Stromal cell of bone marrow (primary cell): ENCODE results near the gene LETMD1.
A peak's percentile ranks its signal among the peaks of the same experiment; 100 is the strongest.

Experiments
- DNase-seq: peaks from one replicate; pipeline ENCODE4 v3.0.0-alpha.2; 2012; ENCODE audit warnings: low read depth

The LETMD1 gene

DNA sequence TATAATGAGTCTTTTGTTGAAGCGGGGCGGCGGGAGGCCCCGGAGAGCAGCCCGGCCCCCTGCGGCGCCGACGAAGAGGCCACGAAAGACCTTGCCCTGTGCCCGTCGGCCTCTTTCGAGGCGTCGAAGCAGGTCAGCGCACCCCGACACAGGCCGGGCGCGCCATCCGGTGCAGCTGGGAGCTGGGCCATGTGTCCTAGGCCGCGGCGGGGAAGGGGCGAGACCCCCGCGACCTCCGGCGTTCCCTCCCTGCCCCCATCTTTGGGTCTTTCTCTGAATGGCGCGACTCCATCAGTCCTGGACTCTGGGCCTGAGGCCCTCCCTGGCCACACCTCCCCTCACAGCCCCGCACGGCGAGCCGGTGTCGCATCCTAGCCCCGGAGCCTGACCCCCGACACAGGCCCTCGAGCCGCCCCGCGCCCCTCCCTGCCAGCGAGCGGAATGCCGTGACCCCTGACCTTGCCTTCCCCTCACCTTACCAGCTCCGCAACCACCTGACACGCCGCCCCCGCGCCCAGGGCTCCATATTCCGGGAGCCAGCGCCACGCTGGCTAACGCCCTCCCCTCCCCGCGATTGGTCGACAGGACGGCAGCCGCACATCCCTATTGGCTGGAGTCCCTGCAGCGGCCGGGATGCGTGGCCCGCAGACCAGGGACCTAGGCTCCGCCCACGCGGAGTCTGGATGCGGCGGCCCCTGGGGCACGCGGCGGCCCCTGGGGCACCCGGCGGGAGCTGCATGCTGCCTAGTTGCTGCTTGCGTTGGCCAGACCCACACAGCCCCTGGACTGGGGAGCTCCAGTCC lies 22.1 kb upstream of the LETMD1 start, which contains the start of gene SLC11A2:
Gene SLC11A2, minus strand, starts transcription at position 549 of the 803 bp plus-strand sequence. CDS start 15,656 bp downstream, outside the sequence.
- DNase-seq = peak; percentile 89

DNA sequence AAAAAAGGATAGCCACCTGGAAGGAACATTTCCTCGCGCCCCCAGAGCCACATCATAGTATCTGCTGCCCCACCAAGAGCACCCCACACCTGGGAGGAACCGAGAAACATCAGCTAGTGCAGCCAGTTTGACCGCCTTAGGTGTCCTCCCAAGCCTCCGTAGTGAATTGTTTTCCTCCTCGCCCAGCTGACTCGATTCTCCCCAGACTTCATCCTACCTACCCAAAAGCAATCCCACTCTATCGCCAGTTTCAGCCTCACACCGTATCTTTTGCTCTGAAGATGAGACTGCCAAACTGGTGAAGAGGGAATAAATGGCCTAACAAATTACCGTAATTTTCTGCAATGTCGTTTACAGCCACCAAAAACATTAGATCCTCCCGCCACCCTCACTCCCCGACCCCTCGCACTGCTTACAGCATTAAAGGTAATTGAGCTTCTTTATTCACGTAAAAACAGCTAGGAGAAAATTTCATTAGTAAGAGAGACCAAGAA lies 20.7 kb upstream of the LETMD1 start:
- DNase-seq = no peak

GRCh38 chr12:51028126-51028812 lies 19.9 kb upstream of the LETMD1 start:
- DNase-seq = peak; percentile 45

- DNase-seq = no peak
Observed at GRCh38 chr12:51028813-51029150, 19.3 kb upstream of the LETMD1 start.

DNA sequence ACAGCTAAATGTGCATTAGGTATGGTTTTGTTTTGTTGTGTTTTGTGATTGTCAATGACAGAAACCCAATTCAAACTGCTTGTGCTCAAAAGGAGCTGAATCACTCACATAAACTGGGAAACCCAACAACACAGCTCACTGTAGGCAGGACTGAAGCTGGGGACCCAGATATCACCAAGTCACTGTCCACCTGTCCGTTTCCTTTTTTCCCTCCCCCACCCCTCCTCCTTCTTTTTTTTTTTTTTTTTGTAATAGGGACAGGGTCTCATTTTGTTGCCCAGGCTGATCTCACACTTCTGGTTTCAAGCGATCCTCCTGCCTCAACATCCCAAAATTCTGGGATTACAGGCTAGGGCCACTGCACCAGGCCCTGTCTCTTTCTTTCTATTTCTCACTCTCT lies 15.1 kb upstream of the LETMD1 start:
- no peak for DNase-seq

- no peak for DNase-seq
Observed at GRCh38 chr12:51033457-51034089, 14.6 kb upstream of the LETMD1 start.

DNA sequence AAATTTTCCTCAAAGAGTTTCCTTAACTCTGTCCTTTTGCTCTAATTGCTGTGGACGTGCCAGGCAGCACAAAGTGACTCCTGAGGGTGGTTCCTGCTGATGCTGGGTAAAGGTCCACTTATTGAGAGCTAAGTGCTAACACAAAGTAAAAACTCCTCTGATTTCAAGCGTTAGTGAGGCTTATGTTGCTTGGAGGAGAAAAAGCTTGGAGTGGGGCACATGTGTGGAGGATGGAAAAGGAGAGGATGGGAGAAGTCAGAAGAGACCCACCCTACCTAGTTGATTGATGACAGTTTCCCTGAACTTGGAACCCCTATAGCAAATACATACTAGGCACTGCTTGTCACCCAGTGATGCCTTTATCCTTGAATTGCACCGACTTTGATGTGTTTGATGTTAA lies 11.8 kb upstream of the LETMD1 start:
- no peak for DNase-seq

DNA sequence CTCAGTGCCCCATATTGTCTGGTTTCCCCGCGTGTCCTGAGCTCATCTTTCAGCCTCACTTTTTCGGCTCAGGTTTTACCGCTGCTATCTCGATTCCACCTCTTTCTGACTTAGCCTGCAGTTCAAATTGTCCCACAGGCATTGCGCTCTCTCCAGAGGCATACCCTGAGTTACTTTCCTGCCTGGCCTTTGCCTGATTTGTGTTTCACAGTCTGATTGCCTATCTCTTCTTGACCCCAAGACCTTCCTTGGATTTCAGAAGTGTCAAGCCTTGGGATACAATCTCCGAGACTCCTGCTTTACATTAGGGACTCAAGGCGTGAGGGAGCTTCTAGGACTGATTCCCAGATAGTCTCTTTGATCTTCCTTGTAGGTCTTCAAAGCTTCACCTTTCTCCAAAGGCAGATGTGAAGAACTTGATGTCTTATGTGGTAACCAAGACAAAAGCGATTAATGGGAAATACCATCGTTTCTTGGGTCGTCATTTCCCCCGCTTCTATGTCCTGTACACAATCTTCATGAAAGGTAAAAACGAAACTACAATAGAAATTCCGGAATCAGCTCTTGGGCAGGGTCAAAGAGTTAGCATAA lies 629 bp downstream of the LETMD1 start:
- DNase-seq = no peak

GRCh38 chr12:51049525-51049924 lies 1.4 kb downstream of the LETMD1 start:
- DNase-seq = no peak

GRCh38 chr12:51051787-51052186 lies 3.7 kb downstream of the LETMD1 start:
- no peak for DNase-seq

- DNase-seq = no peak
Observed at GRCh38 chr12:51055060-51055459, 6.9 kb downstream of the LETMD1 start.

- peak; percentile 54 for DNase-seq
Observed at GRCh38 chr12:51056242-51056641, 8.1 kb downstream of the LETMD1 start.

GRCh38 chr12:51059086-51059485 lies 11.0 kb downstream of the LETMD1 start:
- no peak for DNase-seq

DNA sequence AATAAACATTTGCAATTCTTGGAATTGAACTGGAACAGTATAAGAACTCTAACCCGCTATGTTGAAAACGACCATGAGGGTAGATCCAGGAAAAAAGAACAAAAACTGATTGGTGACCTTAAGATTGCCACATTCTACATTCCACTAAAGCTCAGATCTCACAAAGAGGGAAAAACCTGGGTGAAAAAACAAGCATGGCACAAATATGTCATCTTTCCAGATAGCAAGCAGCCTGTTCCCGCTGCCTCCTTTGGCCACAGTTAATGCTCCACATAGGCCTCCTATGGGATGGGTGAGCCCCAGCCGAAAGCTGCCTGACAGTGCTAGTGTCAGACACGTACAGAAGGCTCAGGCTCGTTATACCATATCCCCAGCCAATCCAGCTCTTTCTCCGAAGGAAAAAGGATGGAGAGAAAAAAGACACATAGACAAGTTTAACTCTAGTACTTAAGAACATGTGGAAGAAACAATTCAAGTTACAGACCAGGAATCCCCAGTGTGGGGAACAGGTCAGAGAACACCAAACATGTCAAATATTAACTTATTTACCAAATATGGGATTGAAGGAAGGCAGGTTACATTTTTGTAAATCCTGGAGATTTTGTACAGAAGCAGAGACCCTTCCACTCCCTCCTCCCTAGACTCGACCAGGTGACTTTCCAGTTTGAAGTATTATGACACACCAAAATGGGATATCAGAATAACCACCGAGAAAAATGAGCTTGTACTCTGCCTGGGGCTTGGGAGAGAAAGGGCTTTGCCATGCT lies 14.7 kb downstream of the LETMD1 start:
- DNase-seq = no peak

GRCh38 chr12:51065530-51065929 lies 17.4 kb downstream of the LETMD1 start:
- DNase-seq = no peak

- no peak for DNase-seq
Observed at GRCh38 chr12:51067229-51067628, 19.1 kb downstream of the LETMD1 start.

DNA sequence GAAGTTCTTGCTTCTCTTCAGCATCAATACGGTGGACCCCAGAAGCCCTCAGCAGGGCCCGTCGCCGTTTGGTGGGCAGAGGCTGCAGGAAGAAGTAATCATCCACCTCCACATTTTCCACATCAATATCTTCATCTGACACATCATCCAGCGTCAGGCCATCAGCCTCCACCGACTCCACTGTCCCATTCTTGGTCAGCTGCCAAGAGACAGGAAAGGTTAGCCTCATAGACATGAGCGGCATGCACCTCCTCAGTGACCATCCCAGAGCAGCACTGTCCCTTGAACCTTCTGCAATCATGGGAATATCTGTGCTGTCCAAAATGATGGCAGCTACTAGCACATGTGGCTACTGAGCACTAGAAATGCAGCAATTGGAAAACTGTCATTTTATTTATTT lies 19.6 kb downstream of the LETMD1 start:
- DNase-seq = no peak

DNA sequence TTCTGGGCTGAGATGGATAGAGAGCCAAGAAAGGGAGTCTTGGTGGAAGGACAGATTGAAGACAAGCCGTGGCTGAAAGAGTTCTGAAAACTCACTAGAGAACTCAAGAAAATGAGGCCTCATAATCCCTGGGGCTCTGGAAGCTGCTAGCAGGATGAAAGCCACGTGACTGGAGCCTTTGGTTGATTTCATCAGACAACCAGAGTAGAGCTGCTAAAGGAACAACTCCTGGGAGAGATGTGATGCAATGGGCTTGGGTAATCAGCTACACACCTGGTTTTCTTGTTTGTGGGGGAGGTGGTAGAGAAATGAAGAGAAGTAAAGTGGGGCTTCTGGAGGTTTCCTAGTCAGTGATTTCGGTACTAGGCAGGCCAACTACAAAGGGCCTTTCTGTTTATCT lies 21.9 kb downstream of the LETMD1 start:
- no peak for DNase-seq

- no peak for DNase-seq
Observed at GRCh38 chr12:51071663-51072062, 23.5 kb downstream of the LETMD1 start.

GRCh38 chr12:51075390-51075789 lies 27.3 kb downstream of the LETMD1 start:
- DNase-seq = no peak

- no peak for DNase-seq
Observed at GRCh38 chr12:51076236-51076930, 28.3 kb downstream of the LETMD1 start.
